Left lung (tissue), 10 donors: Measurements from ENCODE around the gene RNF123. TPM values are rescaled to one million over a fixed set of nuclear protein-coding genes. Genes with fewer than 3 reads are reported as not detected.

ENCODE experiments used
- ATAC-seq: fragments of 200-7000 bp; cut with Tn5 transposase; one replicate; pipeline ENCODE4 v1.9.1; 2020; ENCODE audit warnings: moderate library complexity
- DNase-seq, 4 donors: peaks; one replicate each; pipeline ENCODE4 v3.0.0-alpha.2; 2013 to 2020
- H3K27ac ChIP-seq, 2 donors: fragments of 200-600 bp; sonication (generic) in 1 of 2; one replicate each; pipeline versions ENCODE4 v1.5.0 to v1.8.0; 2020 to 2021
- H3K27me3 ChIP-seq, 2 donors: fragments of 200-600 bp; sonication (generic) in 1 of 2; one replicate each; pipeline versions ENCODE4 v1.5.0 to v1.8.0; 2020 to 2021
- H3K36me3 ChIP-seq, 2 donors: fragments of 200-600 bp; sonication (generic) in 1 of 2; one replicate each; pipeline versions ENCODE4 v1.5.0 to v1.8.0; 2020 to 2021
- H3K4me1 ChIP-seq, 2 donors: fragments of 200-600 bp; one replicate each; pipeline ENCODE4 v1.8.0; 2021
- H3K4me3 ChIP-seq, 2 donors: fragments of 200-600 bp; sonication (generic) in 1 of 2; one replicate each; pipeline versions ENCODE4 v1.5.0 to v1.8.0; 2020 to 2021; ENCODE audit warnings: mild to moderate bottlenecking in 1 of 2
- H3K9me3 ChIP-seq, 2 donors: fragments of 200-600 bp; sonication (generic) in 1 of 2; one replicate each; pipeline versions ENCODE4 v1.5.0 to v1.8.0; 2020 to 2021
- CTCF ChIP-seq, 2 donors: fragments of 200-600 bp; sonication (generic) in 1 of 2; IDR thresholded peaks; one replicate each; pipeline versions ENCODE4 v1.5.0 to v1.8.0; 2021; ENCODE audit warnings: antibody characterized with exemption in 2 of 2
- intact Hi-C, 2 donors: fragments of 100-400 bp; cut with DNase I; formaldehyde crosslinking; loops; one replicate each; pipeline versions ENCODE4 v1.11.2 to v1.14.2; 2022
- polyA plus RNA-seq, 6 donors: library from polyadenylated mRNA; unstranded; fragments of 120-200 nt; gene quantifications; one replicate each; pipeline ENCODE4 v1.2.1, GENCODE V29; 2013; ENCODE audit not compliant: insufficient read length in 6 of 6
- total RNA-seq, 2 donors: library from RNA; stranded (reverse); fragmentation: NEBNext Ultra II Directional; extraction: Animal tissue kit (Norgen Biotek cat#: 25700); gene quantifications; one replicate each; pipeline ENCODE4 v1.2.1, GENCODE V29; 2021
- donor health status: DM: no; HTN: yes; CAD: no.
- donor health status: DM: no; HTN: no; CAD: no.

The RNF123 gene
- total and polyA plus RNA-seq, 8 donors = 21.8 to 45.0 (median 32.3) TPM

- intact Hi-C loops = no loop called here
- ATAC-seq (no peak), DNase-seq (peak in 1 of 4 donors; percentile 79)
Observed at GRCh38 chr3:49727924-49728361, 38.6 kb downstream of the RNF123 start.

GRCh38 chr3:49729966-49730609 is 40.7 kb downstream of the RNF123 start:
- H3K27ac ChIP-seq = no peak overlapping the region
- intact Hi-C loops = no loop called here
- no peak for TF ChIP-seq CTCF (IDR thresholded peaks at IDR 0.05)
- ATAC-seq (no peak), DNase-seq (no peak)
- no peaks in the 10 kb centered on the region for H3K27me3 ChIP-seq
- H3K4me1 ChIP-seq = peaks cover 0 to 7% of the 10 kb centered on the region in 2 donors
- no peaks in the 10 kb centered on the region for H3K9me3 ChIP-seq
- H3K4me3 ChIP-seq = no peak overlapping the region
- H3K36me3 ChIP-seq = peaks cover 0 to 91% of the 10 kb centered on the region in 2 donors

More at GRCh38 chr3:49727924-49728361, 38.6 kb downstream of the RNF123 start:
- H3K9me3 ChIP-seq = no peaks in the 10 kb centered on the region
- peaks cover 0 to 76% of the 10 kb centered on the region in 2 donors for H3K36me3 ChIP-seq
- no peak overlapping the region for H3K27ac ChIP-seq
- H3K27me3 ChIP-seq = no peaks in the 10 kb centered on the region
- no peak for TF ChIP-seq CTCF (IDR thresholded peaks at IDR 0.05)
- peaks cover 11 to 18% of the 10 kb centered on the region in 2 donors for H3K4me1 ChIP-seq
- H3K4me3 ChIP-seq = no peak overlapping the region

- intact Hi-C loops = no loop called here
- H3K4me1 ChIP-seq = peaks cover 0 to 3% of the 10 kb centered on the region in 2 donors
- H3K4me3 ChIP-seq = no peak overlapping the region
- no peak overlapping the region for H3K27ac ChIP-seq
- H3K9me3 ChIP-seq = no peaks in the 10 kb centered on the region
- no peak for TF ChIP-seq CTCF (IDR thresholded peaks at IDR 0.05)
- DNase-seq = no peak
- H3K27me3 ChIP-seq = no peaks in the 10 kb centered on the region
- ATAC-seq = no peak
- peaks cover 0 to 91% of the 10 kb centered on the region in 2 donors for H3K36me3 ChIP-seq
Observed at GRCh38 chr3:49732597-49732996, 43.2 kb downstream of the RNF123 start.

- H3K36me3 ChIP-seq = peaks cover 2 to 91% of the 10 kb centered on the region in 2 donors
- TF ChIP-seq CTCF (IDR thresholded peaks at IDR 0.05) = no peak
- ATAC-seq (no peak), DNase-seq (no peak)
- H3K9me3 ChIP-seq = no peaks in the 10 kb centered on the region
- H3K27me3 ChIP-seq = no peaks in the 10 kb centered on the region
- no peak overlapping the region for H3K27ac ChIP-seq
- intact Hi-C loops = no loop called here
- H3K4me1 ChIP-seq = peaks cover 0 to 3% of the 10 kb centered on the region in 2 donors
- no peak overlapping the region for H3K4me3 ChIP-seq
Observed at GRCh38 chr3:49733551-49733950, 44.2 kb downstream of the RNF123 start.

GRCh38 chr3:49734752-49735151 is 45.4 kb downstream of the RNF123 start:
- no peak for DNase-seq
- H3K4me3 ChIP-seq = no peak overlapping the region
- no peak for TF ChIP-seq CTCF (IDR thresholded peaks at IDR 0.05)
- intact Hi-C loops = no loop called here
- H3K36me3 ChIP-seq = peaks cover 2 to 85% of the 10 kb centered on the region in 2 donors
- ATAC-seq = no peak
- no peak overlapping the region for H3K27ac ChIP-seq
- no peaks in the 10 kb centered on the region for H3K27me3 ChIP-seq
- no peaks in the 10 kb centered on the region for H3K9me3 ChIP-seq
- peaks cover 0 to 3% of the 10 kb centered on the region in 2 donors for H3K4me1 ChIP-seq
